Measurements from ENCODE around the gene RAC2.

The RAC2 gene

DNA sequence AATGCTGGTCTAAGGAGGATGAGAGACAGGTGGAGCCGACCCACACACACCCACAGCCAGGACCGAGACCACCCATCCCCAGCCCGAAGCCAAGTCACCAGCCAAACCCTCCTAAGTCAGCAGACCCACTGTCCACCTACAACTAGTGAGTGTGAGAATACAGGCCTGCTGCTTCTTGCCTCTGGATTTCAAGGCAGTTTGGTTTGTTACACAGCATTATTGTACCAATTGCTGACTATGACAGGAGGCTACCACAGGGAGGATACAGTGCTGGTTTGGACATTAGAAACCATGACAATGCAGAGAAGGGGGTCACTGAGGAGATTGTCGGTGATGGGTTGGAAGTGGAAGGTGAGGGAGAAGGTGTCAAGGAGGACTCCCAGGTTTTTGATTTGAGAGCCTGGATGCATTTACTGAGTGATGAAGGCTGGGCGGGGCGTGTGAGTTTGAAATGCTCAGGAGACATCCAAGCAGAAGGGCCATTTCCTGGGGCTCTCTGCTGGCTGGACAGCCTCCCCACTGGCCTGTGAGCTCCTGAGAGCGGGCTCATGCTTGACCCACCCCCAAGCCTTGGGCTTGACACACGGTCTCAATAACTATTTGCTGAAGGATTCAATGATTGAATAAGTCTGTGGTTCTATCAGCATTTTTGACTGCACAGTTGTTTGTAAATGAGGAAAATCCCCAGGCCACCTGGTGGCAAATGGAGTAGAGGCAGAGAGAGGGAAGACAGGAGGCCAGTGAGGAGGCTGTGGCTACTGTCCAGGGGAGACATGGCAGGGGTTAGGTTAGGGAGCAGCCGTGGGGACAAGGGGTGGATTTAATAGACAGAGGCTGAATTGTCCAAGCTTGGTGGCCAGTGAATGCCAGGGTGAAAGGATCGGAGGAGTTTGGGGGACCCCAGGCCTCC, 22.4 kb downstream of the RAC2 start:
- no peak for DNase-seq (ENCODE audit: low read depth)

DNA sequence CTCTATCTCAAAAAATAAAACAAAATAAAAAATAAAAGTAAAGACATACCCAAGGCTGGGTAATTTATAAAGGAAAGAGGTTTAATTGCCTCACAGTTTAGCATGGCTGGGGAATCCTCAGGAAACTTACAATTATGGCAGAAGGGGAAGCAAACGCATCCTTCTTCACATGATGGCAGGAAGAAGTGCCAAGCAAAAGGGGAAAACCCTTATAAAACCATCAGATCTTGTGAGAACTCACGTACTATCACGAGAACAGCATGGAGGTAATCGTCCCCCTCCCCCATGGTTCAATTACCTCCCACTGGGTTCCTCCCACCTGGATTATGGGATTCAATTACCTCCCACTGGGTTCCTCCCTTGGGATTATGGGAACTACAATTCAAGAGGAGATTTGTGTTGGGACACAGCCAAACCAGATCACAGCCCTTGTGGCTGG, 23.5 kb downstream of the RAC2 start:
- no peak for DNase-seq (ENCODE audit: low read depth)

- no peak for DNase-seq (ENCODE audit: low read depth)
Measured at GRCh38 chr22:37219533-37219932, 24.5 kb downstream of the RAC2 start.

- DNase-seq (ENCODE audit: low read depth): no peak
Measured at GRCh38 chr22:37218771-37219411, 25.2 kb downstream of the RAC2 start.

DNA sequence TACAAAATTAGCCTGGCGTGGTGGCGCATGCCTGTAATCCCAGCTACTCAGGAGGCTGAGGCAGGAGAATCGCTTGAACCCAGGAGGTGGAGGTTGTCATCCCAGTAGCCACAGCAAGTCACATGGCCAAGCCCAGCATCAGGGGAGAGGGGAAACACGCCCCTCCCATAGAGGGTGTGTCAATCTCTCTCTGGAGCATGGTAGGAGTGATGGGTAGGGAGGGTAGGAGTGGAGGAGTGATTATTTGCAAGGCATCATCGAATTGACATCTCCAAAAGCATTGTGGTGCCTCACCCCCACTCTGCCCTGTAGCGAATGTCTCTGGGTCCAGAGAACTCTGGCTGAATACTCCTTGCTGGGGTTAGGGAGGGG, 25.7 kb downstream of the RAC2 start:
- DNase-seq (ENCODE audit: low read depth): no peak

GRCh38 chr22:37215890-37216289, 28.2 kb downstream of the RAC2 start:
- no peak for DNase-seq (ENCODE audit: low read depth)

- no peak for DNase-seq (ENCODE audit: low read depth)
Measured at GRCh38 chr22:37214731-37215030, 29.4 kb downstream of the RAC2 start.

- DNase-seq (ENCODE audit: low read depth): no peak
Measured at GRCh38 chr22:37213941-37214730, 29.9 kb downstream of the RAC2 start.

- DNase-seq (ENCODE audit: low read depth): no peak
Measured at GRCh38 chr22:37213218-37213855, 30.7 kb downstream of the RAC2 start.

DNA sequence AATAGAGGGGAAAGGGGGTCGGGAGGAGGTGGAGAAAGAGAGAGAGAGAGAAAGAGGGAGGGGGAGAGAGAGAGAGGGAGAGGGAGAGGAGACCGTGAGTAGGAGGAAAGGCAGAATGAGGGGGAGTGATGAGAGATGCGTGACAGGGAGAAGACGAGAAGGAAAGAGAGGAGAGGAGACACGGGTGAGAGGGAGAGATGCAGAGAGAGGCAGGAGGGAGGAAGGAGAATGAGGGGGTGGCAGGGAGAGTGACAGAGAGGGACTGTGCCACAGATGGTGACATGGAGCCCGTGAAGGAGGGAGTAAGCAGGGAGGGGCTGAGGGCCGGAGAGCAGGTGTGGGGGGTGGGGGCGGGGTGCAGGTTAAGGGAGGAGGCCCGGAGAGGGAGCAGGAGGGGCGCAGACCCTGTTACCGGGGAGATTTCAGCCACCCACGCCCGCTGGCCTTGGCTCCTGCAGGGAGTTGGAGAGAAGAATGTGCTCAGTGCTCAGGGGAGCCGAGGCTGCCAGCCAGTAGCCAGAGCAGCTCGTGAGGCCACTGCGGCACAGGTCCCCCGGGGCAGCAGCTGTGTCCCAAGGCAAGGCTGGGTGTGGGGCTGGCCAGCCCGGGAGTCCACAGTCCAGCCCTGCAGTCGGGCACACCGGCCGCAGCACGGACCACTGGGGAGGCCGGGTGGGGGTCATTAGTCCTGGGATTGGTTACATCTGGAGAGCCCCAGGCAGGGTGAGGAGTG, 31.7 kb downstream of the RAC2 start, which contains the start of gene SSTR3:
SSTR3 (minus strand) TSS at position 304 of the 733 bp plus-strand sequence. CDS start 4,674 bp downstream, outside the sequence.
- DNase-seq (ENCODE audit: low read depth): no peak

- DNase-seq (ENCODE audit: low read depth): no peak
Measured at GRCh38 chr22:37211866-37212173, 32.2 kb downstream of the RAC2 start.

DNA sequence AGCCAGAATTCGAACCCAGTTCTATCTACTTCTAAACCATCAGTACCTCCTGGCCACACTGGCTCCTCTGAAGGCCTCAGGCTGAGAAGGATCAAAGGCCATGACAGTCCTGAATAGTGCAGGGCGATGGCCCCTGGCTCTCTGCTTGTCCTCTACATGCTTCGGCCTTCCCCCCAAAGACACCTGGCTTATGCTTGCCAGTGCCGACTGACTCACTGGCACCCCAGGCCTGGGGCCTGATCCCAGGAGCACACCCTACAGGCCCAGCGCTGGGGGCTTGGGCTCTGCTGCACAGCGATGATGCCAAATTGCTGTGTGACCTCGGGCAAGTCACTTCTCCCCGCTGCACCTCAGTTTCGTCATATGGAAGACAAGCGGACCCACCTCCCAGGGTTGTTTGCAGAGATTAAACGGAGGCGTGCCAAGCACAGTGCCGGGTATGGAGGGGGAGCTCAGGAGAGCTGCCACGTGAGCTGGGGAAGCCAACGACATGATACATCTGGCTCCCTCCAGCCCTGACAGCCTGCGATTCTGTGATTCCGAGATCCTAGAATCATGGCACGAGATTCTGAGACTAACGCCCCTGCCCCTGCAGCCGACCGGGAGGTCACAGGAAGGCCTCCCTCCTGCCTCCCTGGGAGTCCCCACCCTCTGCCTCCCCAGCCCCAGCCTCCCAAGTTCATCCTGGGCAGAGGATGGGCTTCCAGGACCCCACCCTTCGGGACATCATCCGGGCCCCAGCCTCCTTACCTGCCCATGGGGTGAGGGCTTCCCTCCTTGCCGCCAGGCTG, 32.8 kb downstream of the RAC2 start:
- no peak for DNase-seq (ENCODE audit: low read depth)

- DNase-seq (ENCODE audit: low read depth): no peak
Measured at GRCh38 chr22:37210041-37210803, 33.8 kb downstream of the RAC2 start.

DNA sequence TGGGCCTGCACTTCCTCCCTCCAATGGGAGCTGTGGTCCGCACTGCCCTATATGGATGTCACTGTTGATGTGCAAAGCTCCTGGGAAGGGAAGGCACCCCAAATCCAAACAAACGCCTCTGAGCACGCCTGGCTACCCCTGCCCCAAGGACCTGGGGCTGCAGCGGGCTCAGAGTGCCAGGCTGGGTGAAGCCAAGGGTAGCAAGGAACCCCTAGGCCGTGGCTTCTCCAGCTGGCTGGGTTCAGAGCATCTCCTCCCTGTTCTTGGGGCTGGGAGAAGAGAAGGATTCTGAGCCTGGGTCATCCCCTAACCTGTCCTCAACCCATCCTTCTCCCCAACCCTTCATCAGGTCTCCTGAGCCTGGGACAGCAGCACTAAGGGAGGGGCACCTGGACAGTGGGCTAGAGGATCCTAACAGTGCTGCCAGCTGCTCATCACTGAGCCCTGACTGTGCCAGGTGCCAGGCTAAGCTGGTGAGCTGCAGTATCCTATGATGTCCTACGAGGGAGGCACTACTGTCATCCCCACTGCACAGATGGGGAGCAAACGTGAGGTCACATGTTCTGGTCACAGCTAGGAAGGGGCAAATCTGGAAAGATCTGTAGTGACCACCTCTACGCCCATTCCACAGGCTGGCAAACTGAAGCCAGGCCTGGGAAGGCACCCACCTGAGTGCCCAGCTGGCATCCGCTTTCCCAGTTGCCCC, 34.8 kb downstream of the RAC2 start:
- DNase-seq (ENCODE audit: low read depth): no peak

DNA sequence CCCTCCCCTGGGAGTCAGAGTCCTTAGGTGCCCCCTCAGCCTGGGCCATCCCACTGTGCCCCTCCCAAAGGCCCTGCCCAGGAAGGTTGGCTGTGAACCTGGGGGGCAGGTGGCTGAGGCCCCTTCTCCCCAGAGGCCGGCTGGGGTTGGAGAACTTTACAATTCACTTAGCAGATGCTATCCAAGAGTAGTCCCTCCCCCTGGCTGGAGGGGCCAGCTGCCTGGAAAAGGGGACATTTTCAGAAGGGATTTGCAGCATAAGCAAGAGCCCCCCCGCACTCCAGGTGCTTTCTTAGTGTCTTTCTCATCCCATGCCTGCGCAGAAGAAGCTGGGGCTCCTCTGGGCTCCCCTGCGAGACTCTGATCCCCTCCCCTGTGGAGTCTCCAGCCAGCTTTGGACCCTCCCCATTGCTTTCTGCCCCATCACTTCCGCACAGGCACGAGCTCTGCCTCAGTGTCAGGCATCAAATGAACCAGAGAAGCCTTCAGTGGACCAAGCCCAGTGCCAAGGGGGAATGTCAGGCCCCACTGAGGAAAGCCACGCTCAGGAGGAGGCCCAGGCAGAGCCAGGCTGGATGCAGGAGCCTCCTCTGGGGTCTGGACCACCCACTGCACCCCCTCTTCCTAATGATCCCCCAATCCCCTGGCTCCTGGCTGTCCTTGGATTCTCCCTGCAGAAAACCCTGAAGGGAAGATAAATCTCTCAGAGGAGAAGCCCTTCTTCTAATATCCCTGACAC, 35.5 kb downstream of the RAC2 start:
- DNase-seq (ENCODE audit: low read depth): no peak

DNA sequence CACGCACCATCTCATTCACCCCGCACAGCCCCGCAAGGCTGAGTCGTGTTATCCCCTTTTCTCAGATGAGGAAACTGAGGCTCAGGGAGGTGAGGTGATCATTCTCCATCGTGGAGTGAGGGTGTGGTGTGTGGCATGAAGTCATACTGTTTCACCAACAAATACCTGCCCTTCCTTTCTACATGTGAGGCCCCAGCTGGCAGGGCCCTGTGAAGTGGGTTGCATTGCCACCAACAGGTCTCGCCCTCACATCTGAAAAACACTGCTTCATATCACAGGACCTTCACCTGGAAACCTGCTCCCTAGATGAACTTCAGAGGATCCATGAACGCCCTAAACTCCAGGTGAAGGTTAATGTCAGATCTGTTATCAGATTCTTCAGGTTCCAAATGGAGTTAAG, 36.1 kb downstream of the RAC2 start:
- DNase-seq (ENCODE audit: low read depth): no peak

- DNase-seq (ENCODE audit: low read depth): no peak
Measured at GRCh38 chr22:37206841-37207821, 36.9 kb downstream of the RAC2 start.
